OCI-LY1 (cell line): ENCODE measurements around the gene VAV2.

Experiments used
- H2AFZ ChIP-seq: fragments of 200-600 bp; sonication (generic), shearing (Covaris generic); 2 replicates; pipeline ENCODE4 v1.6.0; 2014; ENCODE audit warnings: antibody characterized with exemption, mild to moderate bottlenecking, low read length
- H3F3A ChIP-seq: fragments of 200-600 bp; sonication (generic), shearing (Covaris generic); 2 replicates; pipeline ENCODE4 v1.6.0; 2014; ENCODE audit warnings: mild to moderate bottlenecking, antibody characterized with exemption, low read length, moderate library complexity; ENCODE audit not compliant: insufficient read depth
- H3K27ac ChIP-seq: fragments of 200-600 bp; sonication (generic); 2 replicates; pipeline ENCODE4 v1.5.1; 2014; ENCODE audit warnings: low read length, mixed run types, mild to moderate bottlenecking, low read depth; ENCODE audit not compliant: poor library complexity, severe bottlenecking
- H3K27me3 ChIP-seq: fragments of 200-600 bp; sonication (generic); 2 replicates; pipeline ENCODE4 v1.6.0; 2014; ENCODE audit warnings: antibody characterized with exemption, mild to moderate bottlenecking, low read length, moderate library complexity; ENCODE audit not compliant: insufficient read depth
- H3K36me3 ChIP-seq: fragments of 200-600 bp; sonication (generic); 2 replicates; pipeline ENCODE4 v1.6.1; 2014; ENCODE audit warnings: mild to moderate bottlenecking, antibody characterized with exemption, low read length, moderate library complexity, mixed read lengths; ENCODE audit not compliant: insufficient read depth
- H3K4me1 ChIP-seq: fragments of 200-600 bp; sonication (generic); 2 replicates; pipeline ENCODE4 v1.5.1; 2014; ENCODE audit warnings: mild to moderate bottlenecking, low read length, moderate library complexity; ENCODE audit not compliant: insufficient read depth, severe bottlenecking
- H3K4me2 ChIP-seq: fragments of 200-600 bp; sonication (generic), shearing (Covaris generic); 2 replicates; pipeline ENCODE4 v1.6.1; 2014; ENCODE audit warnings: low read length
- H3K4me3 ChIP-seq: fragments of 200-600 bp; sonication (generic); 2 replicates; pipeline ENCODE4 v1.5.1; 2014; ENCODE audit warnings: low read length, low read depth, mild to moderate bottlenecking, mixed read lengths; ENCODE audit not compliant: poor library complexity, severe bottlenecking
- H3K79me2 ChIP-seq: fragments of 200-600 bp; shearing (Covaris generic); 2 replicates; pipeline ENCODE4 v1.6.1; 2016; ENCODE audit warnings: mixed run types, low read length, mixed read lengths; ENCODE audit not compliant: insufficient read depth
- H3K9ac ChIP-seq: fragments of 200-600 bp; sonication (generic), shearing (Covaris generic); 2 replicates; pipeline ENCODE4 v1.6.1; 2014; ENCODE audit warnings: mild to moderate bottlenecking, low read length, mixed read lengths
- H3K9me2 ChIP-seq: fragments of 200-600 bp; sonication (generic), shearing (Covaris generic); 2 replicates; pipeline ENCODE4 v1.6.1; 2014; ENCODE audit warnings: low read depth, mild to moderate bottlenecking, low read length, mixed read lengths
- H3K9me3 ChIP-seq: fragments of 200-600 bp; shearing (Covaris generic); 2 replicates; pipeline ENCODE4 v1.6.1; 2014; ENCODE audit warnings: low read length, mixed read lengths
- H4K20me1 ChIP-seq: fragments of 200-600 bp; sonication (generic), shearing (Covaris generic); 2 replicates; pipeline ENCODE4 v1.6.0; 2016; ENCODE audit warnings: mild to moderate bottlenecking, low read length; ENCODE audit not compliant: insufficient read depth
- EZH2 ChIP-seq: fragments of 200-600 bp; sonication (generic), shearing (Covaris generic); IDR thresholded peaks from 2 replicates; pipeline ENCODE4 v1.8.0; 2017; ENCODE audit warnings: borderline replicate concordance, mixed run types, mild to moderate bottlenecking, antibody characterized with exemption, low read length, moderate library complexity, mixed read lengths
- TF ChIP-seq, protein P1 (sequence below): fragments of 200-600 bp; sonication (generic), shearing (Covaris generic); IDR thresholded peaks from 2 replicates; pipeline ENCODE4 v1.5.1; 2017; ENCODE audit warnings: mild to moderate bottlenecking, antibody characterized with exemption, low read length, moderate library complexity, mixed read lengths

VAV2 gene

GRCh38 chr9:133800266-133800665 lies 191.9 kb downstream of the VAV2 start:
- H3K36me3 ChIP-seq = no peaks in the 10 kb centered on the region
- no peaks in the 10 kb centered on the region for H3F3A ChIP-seq
- no peaks in the 10 kb centered on the region for H3K9me2 ChIP-seq
- no peak overlapping the region for H3K4me3 ChIP-seq
- H3K27me3 ChIP-seq = no peaks in the 10 kb centered on the region
- H3K4me2 ChIP-seq = no peak overlapping the region
- no peak overlapping the region for H2AFZ ChIP-seq
- H4K20me1 ChIP-seq = no peaks in the 10 kb centered on the region
- no peak overlapping the region for H3K9ac ChIP-seq
- no peaks in the 10 kb centered on the region for H3K9me3 ChIP-seq
- no peaks in the 10 kb centered on the region for H3K4me1 ChIP-seq
- TF ChIP-seq, protein P1, sequence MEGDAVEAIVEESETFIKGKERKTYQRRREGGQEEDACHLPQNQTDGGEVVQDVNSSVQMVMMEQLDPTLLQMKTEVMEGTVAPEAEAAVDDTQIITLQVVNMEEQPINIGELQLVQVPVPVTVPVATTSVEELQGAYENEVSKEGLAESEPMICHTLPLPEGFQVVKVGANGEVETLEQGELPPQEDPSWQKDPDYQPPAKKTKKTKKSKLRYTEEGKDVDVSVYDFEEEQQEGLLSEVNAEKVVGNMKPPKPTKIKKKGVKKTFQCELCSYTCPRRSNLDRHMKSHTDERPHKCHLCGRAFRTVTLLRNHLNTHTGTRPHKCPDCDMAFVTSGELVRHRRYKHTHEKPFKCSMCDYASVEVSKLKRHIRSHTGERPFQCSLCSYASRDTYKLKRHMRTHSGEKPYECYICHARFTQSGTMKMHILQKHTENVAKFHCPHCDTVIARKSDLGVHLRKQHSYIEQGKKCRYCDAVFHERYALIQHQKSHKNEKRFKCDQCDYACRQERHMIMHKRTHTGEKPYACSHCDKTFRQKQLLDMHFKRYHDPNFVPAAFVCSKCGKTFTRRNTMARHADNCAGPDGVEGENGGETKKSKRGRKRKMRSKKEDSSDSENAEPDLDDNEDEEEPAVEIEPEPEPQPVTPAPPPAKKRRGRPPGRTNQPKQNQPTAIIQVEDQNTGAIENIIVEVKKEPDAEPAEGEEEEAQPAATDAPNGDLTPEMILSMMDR = no peak
- TF ChIP-seq EZH2 = no peak
- no peak overlapping the region for H3K27ac ChIP-seq
- no peaks in the 10 kb centered on the region for H3K79me2 ChIP-seq

GRCh38 chr9:133799716-133800115 lies 192.4 kb downstream of the VAV2 start:
- no peak overlapping the region for H3K27ac ChIP-seq
- H3F3A ChIP-seq = no peaks in the 10 kb centered on the region
- TF ChIP-seq EZH2 = no peak
- TF ChIP-seq, protein P1 = no peak
- H3K9me2 ChIP-seq = no peaks in the 10 kb centered on the region
- no peak overlapping the region for H3K4me3 ChIP-seq
- H2AFZ ChIP-seq = no peak overlapping the region
- no peaks in the 10 kb centered on the region for H3K36me3 ChIP-seq
- no peaks in the 10 kb centered on the region for H3K4me1 ChIP-seq
- no peaks in the 10 kb centered on the region for H3K79me2 ChIP-seq
- no peaks in the 10 kb centered on the region for H3K27me3 ChIP-seq
- no peak overlapping the region for H3K9ac ChIP-seq
- H3K9me3 ChIP-seq = no peaks in the 10 kb centered on the region
- H4K20me1 ChIP-seq = no peaks in the 10 kb centered on the region
- no peak overlapping the region for H3K4me2 ChIP-seq

DNA sequence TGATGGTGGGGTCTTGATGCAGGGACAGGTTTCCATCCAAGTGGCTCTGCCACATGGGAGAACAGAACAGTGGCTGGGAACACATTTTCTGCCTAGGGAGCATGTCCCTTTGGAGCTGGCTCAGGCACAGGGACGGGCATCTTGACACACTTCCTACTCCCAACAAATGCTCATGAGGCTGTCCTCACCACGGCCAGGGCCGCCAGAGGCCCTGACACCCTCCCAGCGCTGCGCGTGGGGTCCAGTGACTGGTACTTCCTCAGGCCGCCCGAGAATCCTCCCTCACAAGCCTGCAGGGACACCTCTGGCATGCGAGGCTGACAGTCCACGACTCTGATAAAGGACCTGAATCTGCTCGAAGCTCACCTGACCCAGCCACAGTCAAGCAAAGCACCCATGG lies 193.0 kb downstream of the VAV2 start:
- no peak overlapping the region for H3K4me3 ChIP-seq
- TF ChIP-seq, protein P1 = no peak
- TF ChIP-seq EZH2 = no peak
- no peak overlapping the region for H3K27ac ChIP-seq

More for the DNA sequence above, 193.0 kb downstream of the VAV2 start:
- no peak overlapping the region for H3K9ac ChIP-seq
- H3K79me2 ChIP-seq = no peaks in the 10 kb centered on the region
- no peaks in the 10 kb centered on the region for H4K20me1 ChIP-seq
- H2AFZ ChIP-seq = no peak overlapping the region
- no peak overlapping the region for H3K4me2 ChIP-seq
- H3K9me3 ChIP-seq = no peaks in the 10 kb centered on the region
- no peaks in the 10 kb centered on the region for H3F3A ChIP-seq
- no peaks in the 10 kb centered on the region for H3K27me3 ChIP-seq
- H3K4me1 ChIP-seq = no peaks in the 10 kb centered on the region
- H3K9me2 ChIP-seq = no peaks in the 10 kb centered on the region
- H3K36me3 ChIP-seq = no peaks in the 10 kb centered on the region
